Measurements from ENCODE around the gene TDP2.
"Not testable (repeated sequence)": the region's sequence is repeated elsewhere in the genome, so short reads cannot be mapped to it uniquely, and the experiment has no call there.

TDP2 gene

GRCh38 chr6:24646771-24647170 lies 19.9 kb downstream of the TDP2 start:
- peak; percentile 52 for DNase-seq (ENCODE audit: low read depth)

DNA sequence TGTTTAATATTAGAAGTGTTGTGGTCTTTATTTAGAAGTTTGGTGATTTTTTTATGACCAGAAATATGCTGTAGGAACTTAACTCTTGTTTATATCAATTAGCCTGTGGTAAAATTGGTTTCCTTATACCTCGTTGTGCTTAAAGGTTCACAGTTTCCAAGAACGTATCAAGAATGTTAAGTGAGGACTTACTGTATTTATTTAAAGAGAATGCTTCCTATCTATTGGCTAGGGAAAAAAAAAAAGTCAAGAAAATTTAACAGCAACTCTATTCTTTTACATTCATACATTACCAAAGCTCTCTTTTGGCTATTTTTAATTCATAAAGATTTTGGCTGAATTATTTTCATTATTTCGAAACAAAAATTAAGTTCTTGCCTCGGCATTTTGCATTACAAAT lies 22.3 kb downstream of the TDP2 start:
- no peak for DNase-seq (ENCODE audit: low read depth)

DNA sequence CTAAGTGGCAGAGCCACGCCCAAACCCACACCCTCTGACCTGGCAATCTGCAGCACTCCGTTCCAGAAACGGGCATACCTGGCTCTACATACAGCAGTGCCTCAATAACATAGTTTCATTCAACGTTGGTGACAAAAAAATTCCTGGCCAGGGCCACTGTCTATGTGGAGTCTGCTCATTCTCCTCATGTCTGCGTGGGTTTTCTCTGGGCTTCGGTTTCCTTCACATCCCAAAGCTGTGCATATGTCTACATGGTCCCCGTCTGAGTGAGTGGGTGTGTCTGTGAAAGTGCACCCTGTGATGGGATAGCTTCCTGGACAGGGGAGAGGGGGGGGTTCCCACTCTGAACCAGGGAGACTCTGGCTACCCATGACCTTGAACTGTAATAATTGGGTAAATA lies 22.8 kb downstream of the TDP2 start:
- no peak for DNase-seq (ENCODE audit: low read depth)

DNA sequence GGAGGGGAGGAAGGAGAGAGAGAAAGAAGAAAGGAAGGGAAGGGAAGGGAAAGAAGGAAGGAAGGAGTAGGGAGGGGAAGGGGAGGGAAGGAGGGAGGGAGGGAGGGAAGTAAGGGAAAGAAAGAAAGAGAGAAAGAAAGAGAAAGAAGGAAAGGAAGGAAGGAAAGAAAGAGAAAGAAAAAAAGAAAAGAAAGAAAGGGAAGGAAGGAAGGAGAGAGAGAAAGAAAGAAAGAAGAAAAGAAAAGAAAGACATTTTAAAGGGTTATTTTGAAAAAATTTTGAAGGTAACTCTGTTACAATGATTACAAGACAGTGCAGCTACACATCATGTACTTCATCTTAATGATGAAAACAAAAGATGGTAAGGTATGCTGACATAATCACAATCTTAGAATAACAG lies 24.6 kb downstream of the TDP2 start:
- no peak for DNase-seq (ENCODE audit: low read depth)

GRCh38 chr6:24640631-24641030 lies 26.1 kb downstream of the TDP2 start:
- not testable (repeated sequence) for DNase-seq (ENCODE audit: low read depth)

GRCh38 chr6:24640166-24640565 lies 26.5 kb downstream of the TDP2 start:
- DNase-seq (ENCODE audit: low read depth) = no peak

GRCh38 chr6:24636681-24637080 lies 30.0 kb downstream of the TDP2 start:
- no peak for DNase-seq (ENCODE audit: low read depth)

DNA sequence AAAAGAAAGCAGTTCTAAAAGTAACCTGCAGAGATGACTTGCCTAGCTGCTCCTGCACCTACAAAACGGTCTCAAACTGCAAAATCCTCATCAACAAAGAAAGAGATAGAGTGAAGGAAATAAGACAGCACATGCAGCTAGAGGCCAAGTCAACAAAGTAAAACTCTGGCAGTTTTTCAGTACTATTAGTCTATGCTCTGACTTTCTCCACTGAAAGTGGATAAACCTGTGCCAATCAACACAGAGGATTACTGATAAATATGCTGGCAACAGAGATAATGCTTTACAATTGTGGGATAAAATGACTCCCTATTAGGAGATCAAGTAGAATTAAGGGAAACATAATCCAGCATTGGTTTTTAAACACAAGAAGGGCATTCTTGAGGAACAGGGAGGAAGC lies 34.1 kb downstream of the TDP2 start:
- DNase-seq (ENCODE audit: low read depth) = no peak

DNA sequence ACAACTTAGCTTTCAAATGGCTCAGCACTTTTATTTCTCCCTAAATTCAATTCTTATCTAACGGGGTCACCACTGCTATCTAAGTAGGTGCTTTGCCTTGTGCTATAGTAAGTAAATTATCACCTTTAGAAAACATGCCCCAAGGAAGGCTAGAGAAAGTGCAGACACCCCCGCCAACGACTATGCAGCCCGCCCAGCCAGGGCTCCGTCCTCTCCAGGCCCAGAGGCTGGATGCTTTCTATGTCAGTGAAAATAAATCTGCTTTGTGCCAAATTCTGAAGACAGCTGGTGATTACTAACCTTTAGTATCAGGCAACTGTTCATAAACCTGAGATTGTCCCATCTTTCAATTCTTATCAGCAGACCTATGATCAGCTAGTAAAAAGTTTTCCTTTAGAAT lies 35.0 kb downstream of the TDP2 start:
- DNase-seq (ENCODE audit: low read depth) = no peak

- no peak for DNase-seq (ENCODE audit: low read depth)
Observed at GRCh38 chr6:24630856-24631505, 35.7 kb downstream of the TDP2 start.

GRCh38 chr6:24621626-24622289 lies 44.9 kb downstream of the TDP2 start:
- DNase-seq (ENCODE audit: low read depth) = no peak

DNA sequence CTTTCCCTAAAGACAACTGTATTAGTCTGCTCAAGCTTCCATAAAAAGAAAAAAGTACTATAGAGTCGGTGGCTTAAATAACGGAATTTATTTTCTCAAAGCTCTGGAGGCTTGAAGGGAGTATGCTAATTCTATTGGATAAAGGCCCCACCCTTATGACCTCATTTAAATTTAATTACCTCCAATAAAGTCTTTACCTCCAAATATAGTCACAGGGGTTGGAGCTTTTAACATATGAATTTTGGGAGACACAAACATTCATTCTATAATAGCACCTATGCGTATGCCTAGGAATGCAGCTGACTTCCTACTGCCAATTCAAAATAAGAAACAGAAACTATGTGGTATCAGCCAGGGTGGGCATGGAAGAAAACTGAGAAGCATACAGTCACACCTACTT lies 46.1 kb downstream of the TDP2 start:
- no peak for DNase-seq (ENCODE audit: low read depth)

- no peak for DNase-seq (ENCODE audit: low read depth)
Observed at GRCh38 chr6:24619661-24620060, 47.0 kb downstream of the TDP2 start.

DNA sequence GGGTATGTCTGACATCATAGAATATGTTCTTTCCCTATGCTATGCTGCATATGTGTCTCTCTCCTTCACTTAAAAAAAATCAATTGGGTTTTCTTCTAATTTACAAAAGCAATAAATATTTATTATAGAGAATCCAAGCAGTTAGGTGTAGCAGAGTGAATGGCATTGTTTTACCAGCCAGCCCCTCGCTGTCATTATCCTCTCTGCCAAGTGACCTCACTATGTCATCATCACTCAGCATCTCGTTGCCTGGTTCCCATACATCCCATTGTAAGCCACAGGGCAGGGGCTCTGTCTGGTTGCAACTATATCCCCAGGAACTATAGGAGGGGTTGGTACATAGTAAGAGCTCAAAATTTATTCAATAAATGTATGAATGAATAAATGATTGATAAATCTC lies 52.1 kb downstream of the TDP2 start:
- DNase-seq (ENCODE audit: low read depth) = no peak

DNA sequence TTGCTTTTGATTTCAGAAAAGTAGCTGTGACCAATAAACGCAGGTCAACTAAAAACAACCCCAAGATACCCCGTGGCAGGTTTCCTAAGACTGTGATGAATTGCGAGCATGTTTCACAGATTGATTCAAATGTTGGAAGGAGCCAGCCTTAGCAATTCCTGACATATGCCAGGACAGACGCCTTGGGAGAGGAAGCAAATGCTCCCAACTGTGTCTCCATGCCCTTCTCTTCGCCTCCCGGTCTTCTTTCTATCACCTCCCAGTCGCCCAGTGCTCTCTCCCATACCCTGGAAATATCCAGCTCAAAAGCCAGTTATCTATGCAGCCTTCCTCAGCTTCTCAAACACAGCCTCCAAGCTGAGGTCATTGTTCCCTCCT lies 52.7 kb downstream of the TDP2 start:
- no peak for DNase-seq (ENCODE audit: low read depth)

DNA sequence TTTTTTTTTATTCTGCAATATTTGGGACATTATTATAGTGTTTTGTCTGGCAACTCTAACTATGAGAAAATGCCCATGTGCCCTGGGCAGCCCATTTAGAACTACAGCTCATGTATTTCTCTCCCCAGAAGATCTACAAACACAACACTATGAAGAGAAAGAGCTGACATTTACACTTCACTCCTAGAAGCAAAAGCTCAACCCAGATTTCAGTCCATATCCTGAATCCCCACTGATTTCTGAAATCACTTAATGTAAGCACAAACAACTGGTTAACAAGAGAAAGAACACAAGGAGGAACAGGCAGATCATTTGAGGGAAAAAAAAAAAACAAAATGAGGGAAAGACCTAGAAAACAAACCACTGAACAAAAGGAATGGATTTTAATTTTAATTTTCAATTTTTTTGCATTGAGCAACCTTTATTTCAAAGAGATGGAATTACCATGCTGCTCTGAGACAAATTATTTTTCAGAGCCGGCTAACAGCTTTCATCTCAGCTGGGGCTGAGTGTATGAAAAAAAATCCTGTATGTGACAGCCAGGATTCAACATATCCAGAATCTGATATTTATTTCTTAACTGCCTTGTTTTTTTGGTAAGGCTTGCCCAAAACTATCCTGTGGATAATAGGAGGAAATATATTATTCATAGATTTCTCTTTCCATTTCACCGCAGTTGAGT lies 53.2 kb downstream of the TDP2 start:
- DNase-seq (ENCODE audit: low read depth) = no peak

DNA sequence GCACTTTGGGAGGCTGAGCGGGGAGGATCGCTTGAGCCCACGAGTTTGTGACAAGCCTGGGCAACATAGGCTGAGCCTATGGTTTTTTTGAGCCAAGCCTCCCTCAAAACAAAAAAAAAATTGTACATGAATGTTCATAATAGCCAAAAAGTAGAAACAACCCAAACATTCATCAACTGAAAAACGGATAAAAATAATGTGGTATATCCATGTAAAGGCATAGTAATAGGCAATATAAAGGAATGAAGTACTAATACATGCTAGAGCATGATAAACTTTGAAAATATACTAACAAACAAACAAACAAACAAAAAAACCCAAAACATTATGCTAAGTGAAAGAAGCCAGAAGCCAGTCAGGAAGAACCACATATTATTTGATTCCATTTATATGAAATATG lies 56.0 kb downstream of the TDP2 start:
- no peak for DNase-seq (ENCODE audit: low read depth)

- no peak for DNase-seq (ENCODE audit: low read depth)
Observed at GRCh38 chr6:24607310-24608105, 59.2 kb downstream of the TDP2 start.

- DNase-seq (ENCODE audit: low read depth) = no peak
Observed at GRCh38 chr6:24606200-24606930, 60.3 kb downstream of the TDP2 start.

DNA sequence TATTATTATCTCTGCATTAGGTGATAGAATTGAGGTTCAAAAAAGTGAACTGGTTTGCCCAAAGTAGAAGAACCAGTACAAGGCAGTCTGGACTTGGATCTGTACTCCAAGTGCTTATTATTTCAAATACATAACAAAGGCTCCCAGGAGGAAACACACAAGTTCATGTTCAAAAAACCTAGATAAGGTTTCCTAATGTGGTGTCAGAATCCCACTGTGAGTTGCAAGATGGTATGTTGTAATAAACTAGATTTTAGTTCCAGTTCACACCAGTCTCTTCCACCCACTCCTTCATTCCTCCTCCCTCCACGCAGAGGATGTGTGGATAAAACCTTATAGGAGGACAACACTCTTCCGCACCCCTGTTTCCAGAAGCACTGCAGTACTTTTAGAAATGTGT lies 63.5 kb downstream of the TDP2 start:
- DNase-seq (ENCODE audit: low read depth) = peak; percentile 17

GRCh38 chr6:24600903-24601302 lies 65.8 kb downstream of the TDP2 start:
- DNase-seq (ENCODE audit: low read depth) = no peak

Measured in amniotic epithelial cell (primary cell).